Spleen (tissue), 11 donors: ENCODE results near the gene MT1B. TPM values are rescaled to one million over a fixed set of nuclear protein-coding genes. Genes with fewer than 3 reads are reported as not detected.
"Not testable (repeated sequence)": the region's sequence is repeated elsewhere in the genome, so short reads cannot be mapped to it uniquely, and the experiment has no call there.

ENCODE experiments used
- DNase-seq: peaks from one replicate; pipeline ENCODE4 v3.0.0-alpha.2; 2020
- H3K27ac ChIP-seq, 8 donors: fragments of 200-600 bp; sonication (generic) in 7 of 8; 1 replicate in 4 of 8; 2 replicates in 4 of 8; pipeline versions ENCODE4 v1.5.0 to v1.8.0; 2016 to 2021; ENCODE audit warnings: inconsistent platforms in 4 of 8, mild to moderate bottlenecking in 4 of 8, moderate library complexity in 1 of 8
- H3K27me3 ChIP-seq, 7 donors: fragments of 200-600 bp; sonication (generic) in 6 of 7; replicated peaks in 1 of 7; 1 replicate in 4 of 7; 2 replicates in 3 of 7; pipeline versions ENCODE4 v1.5.0 to v1.8.0; 2016 to 2021; ENCODE audit warnings: inconsistent platforms in 3 of 7, mild to moderate bottlenecking in 1 of 7
- H3K36me3 ChIP-seq, 6 donors: fragments of 200-600 bp; sonication (generic) in 5 of 6; 1 replicate in 4 of 6; 2 replicates in 2 of 6; pipeline versions ENCODE4 v1.5.0 to v1.8.0; 2016 to 2021; ENCODE audit warnings: inconsistent platforms in 2 of 6
- H3K4me1 ChIP-seq, 6 donors: fragments of 200-600 bp; sonication (generic) in 5 of 6; 1 replicate in 3 of 6; 2 replicates in 3 of 6; pipeline versions ENCODE4 v1.5.0 to v1.8.0; 2016 to 2021; ENCODE audit warnings: inconsistent platforms in 3 of 6
- H3K4me3 ChIP-seq, 8 donors: fragments of 200-600 bp; sonication (generic) in 7 of 8; 1 replicate in 4 of 8; 2 replicates in 4 of 8; pipeline versions ENCODE4 v1.5.0 to v1.8.0; 2016 to 2021; ENCODE audit warnings: inconsistent platforms in 4 of 8, mild to moderate bottlenecking in 4 of 8, moderate library complexity in 2 of 8
- H3K9me3 ChIP-seq, 8 donors: fragments of 200-600 bp; sonication (generic) in 7 of 8; 1 replicate in 4 of 8; 2 replicates in 4 of 8; pipeline versions ENCODE4 v1.5.0 to v1.8.0; 2016 to 2021; ENCODE audit warnings: inconsistent platforms in 4 of 8
- CTCF ChIP-seq, 11 experiments: fragments of 200-600 bp in 7 of 11; fragments of 450-650 bp in 4 of 11; sonication (generic) in 4 of 11; IDR thresholded peaks in 8 of 11; conservative IDR thresholded peaks in 3 of 11; 1 replicate in 7 of 11; 2 replicates in 4 of 11; pipeline versions ENCODE4 v1.4.0 to v1.8.0; 2016 to 2021; ENCODE audit warnings: antibody characterized with exemption in 11 of 11, inconsistent platforms in 4 of 11, mild to moderate bottlenecking in 1 of 11
- POLR2A ChIP-seq, 3 donors: fragments of 450-650 bp; IDR thresholded peaks; one replicate each; pipeline ENCODE4 v1.5.1; 2017; ENCODE audit warnings: antibody characterized with exemption in 3 of 3, mild to moderate bottlenecking in 1 of 3
- POLR2AphosphoS5 ChIP-seq, 3 donors: sonication (generic); formaldehyde crosslinking; IDR thresholded peaks; one replicate each; pipeline ENCODE4 v1.5.1; 2017; ENCODE audit warnings: antibody characterized with exemption in 3 of 3
- WGBS, 5 donors: extraction: QIAGEN DNeasy Blood & Tissue Kit in 3 of 5; methylation state at CpG; one replicate each; pipeline versions ENCODE4 v1.1.5 to v1.1.7; 2013 to 2018; 5-methylcytosine and 5-hydroxymethylcytosine counted together
- intact Hi-C: fragments of 100-400 bp; cut with DNase I; formaldehyde crosslinking; loops from one replicate; pipeline ENCODE4 v1.15.0; 2023; ENCODE audit warnings: low total_unique reads
- polyA plus RNA-seq, 3 donors: library from polyadenylated mRNA; stranded (reverse); fragments of 200-250 nt; gene quantifications; one replicate each; pipeline ENCODE4 v1.2.1, GENCODE V29; 2013
- total RNA-seq, 7 donors: library from RNA; depleted of rRNA in 3 of 7; stranded (reverse); fragments of >200 nt in 3 of 7; fragmentation: NEBNext Ultra II Directional in 4 of 7; extraction: Animal tissue kit (Norgen Biotek cat#: 25700) in 4 of 7; gene quantifications; one replicate each; pipeline versions ENCODE4 v1.1.0 to v1.2.1, GENCODE V29; 2016 to 2021
- donor health status: healthy with polysubstance abuse.
- donor health status: DM: no; HTN: no; CAD: no; lungs with moderate emphysema.
- donor health status: DM: no; HTN: no; CAD: no.
- donor health status: Bipolar disorder and iron deficiency.
- donor health status: healthy.
- donor health status: DM: no; HTN: no; CAD: no.
- donor health status: DM: yes; HTN: yes; CAD: no.

The MT1B gene
- total and polyA plus RNA-seq, 10 donors: not detected

GRCh38 chr16:56662357-56663354, 11.0 kb downstream of the MT1B start:
- Histone ChIP-seq H3K27ac (peak overlapping the region in 5 of 8 donors; percentile 31 to 53 (median 50)), H3K36me3 (no peaks in the 10 kb centered on the region), H3K9me3 (no peaks in the 10 kb centered on the region), H3K27me3 (peaks cover 0 to 74% (median 22%) of the 10 kb centered on the region in 7 donors), H3K4me1 (peaks cover 0 to 35% (median 19%) of the 10 kb centered on the region in 6 donors), H3K4me3 (peak overlapping the region in 7 of 8 donors; percentile 22 to 66 (median 34))
- no peak for DNase-seq
- WGBS, 5 donors: 11 to 13% (median 12%) methylated on average over 36 to 48 of the region's 48 CpGs
- intact Hi-C loops: no loop called here
- TF ChIP-seq POLR2A (IDR thresholded peaks at IDR 0.05): no peak
- TF ChIP-seq POLR2AphosphoS5 (IDR thresholded peaks at IDR 0.05): peak in 1 of 3 donors; percentile 29
- TF ChIP-seq CTCF (IDR thresholded peaks at IDR 0.05 in 8 of 11, conservative IDR thresholded peaks at IDR 0.05 in 3 of 11): no peak

- no peak overlapping the region for H3K4me3 ChIP-seq
- no peaks in the 10 kb centered on the region for H3K9me3 ChIP-seq
- TF ChIP-seq POLR2A (IDR thresholded peaks at IDR 0.05): no peak
- TF ChIP-seq POLR2AphosphoS5 (IDR thresholded peaks at IDR 0.05): no peak
- TF ChIP-seq CTCF (IDR thresholded peaks at IDR 0.05 in 8 of 11, conservative IDR thresholded peaks at IDR 0.05 in 3 of 11): no peak
- no peak for DNase-seq
- no peak overlapping the region for H3K27ac ChIP-seq
- WGBS, 5 donors: 86 to 100% (median 97%) methylated on average over 1 of the region's 1 CpG
- H3K27me3 ChIP-seq: peaks cover 0 to 77% (median 40%) of the 10 kb centered on the region in 7 donors
- peaks cover 3 to 31% (median 14%) of the 10 kb centered on the region in 6 donors for H3K4me1 ChIP-seq
- intact Hi-C loops: no loop called here
- no peaks in the 10 kb centered on the region for H3K36me3 ChIP-seq
Measured at GRCh38 chr16:56664506-56664905, 12.8 kb downstream of the MT1B start.

GRCh38 chr16:56665286-56666261, 13.9 kb downstream of the MT1B start:
- H3K27ac ChIP-seq, H3K36me3 ChIP-seq, H3K4me3 ChIP-seq, intact Hi-C loops, H3K9me3 ChIP-seq, DNase-seq: not testable (repeated sequence)
- Histone ChIP-seq H3K27me3 (peaks cover 0 to 88% (median 51%) of the 10 kb centered on the region in 7 donors), H3K4me1 (peaks cover 3 to 40% (median 21%) of the 10 kb centered on the region in 6 donors)
- WGBS, 5 donors: 69 to 80% (median 73%) methylated on average over 8 of the region's 8 CpGs
